ENCODE results near the gene ZNF532.
"Not testable (repeated sequence)": the region's sequence is repeated elsewhere in the genome, so short reads cannot be mapped to it uniquely, and the experiment has no call there.

ZNF532 gene

DNA sequence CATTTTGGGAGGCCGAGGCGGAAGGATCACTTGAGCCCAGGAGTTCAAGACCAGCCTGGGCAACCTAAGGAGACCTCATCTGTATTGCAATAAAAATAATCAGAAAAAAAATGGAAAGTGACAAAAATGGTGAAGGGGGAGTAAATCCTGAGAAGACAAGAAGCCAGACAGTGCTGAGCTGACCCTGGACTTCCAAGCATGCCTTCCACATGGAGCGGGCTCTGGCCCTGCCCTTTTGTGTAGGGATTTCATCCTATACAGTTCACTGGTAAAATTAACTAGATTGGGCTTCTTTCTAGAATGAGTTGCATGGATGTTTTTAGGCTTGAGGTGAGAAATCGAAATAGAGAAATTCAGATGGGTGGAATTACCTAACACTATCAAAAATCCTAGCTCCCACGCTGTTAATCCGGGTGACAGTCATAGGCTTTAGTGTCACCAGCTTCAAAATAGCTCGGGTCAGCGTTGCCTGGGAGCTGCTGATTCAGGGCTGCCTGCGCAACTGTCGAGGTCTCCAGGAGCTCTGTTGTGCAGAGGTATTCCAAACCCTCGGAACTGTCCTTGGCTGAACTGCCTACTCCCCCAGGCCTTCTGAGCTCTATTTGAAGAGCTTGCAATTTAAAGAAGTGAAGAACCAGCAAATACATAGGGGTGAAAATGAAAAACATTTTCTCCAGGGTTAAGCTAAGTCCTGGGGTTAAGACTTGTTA, 21.5 kb upstream of the ZNF532 start:
- Mint-ChIP-seq H3K36me3 (no peaks in the 10 kb centered on the region), H3K27me3 (no peaks in the 10 kb centered on the region), H3K4me3 (no peak overlapping the region)

GRCh38 chr18:58843688-58844035, 21.0 kb upstream of the ZNF532 start:
- no peaks in the 10 kb centered on the region for H3K27me3 Mint-ChIP-seq
- no peak overlapping the region for H3K27ac Mint-ChIP-seq
- no peak overlapping the region for H3K4me3 Mint-ChIP-seq
- no peak for DNase-seq (ENCODE audit: low spot score in 2 of 2)
- no peaks in the 10 kb centered on the region for H3K36me3 Mint-ChIP-seq
- ATAC-seq (ENCODE audit: low read depth) = no peak
- no peaks in the 10 kb centered on the region for H3K9me3 Mint-ChIP-seq
- H3K4me1 Mint-ChIP-seq = peaks cover 4% of the 10 kb centered on the region

More for the DNA sequence above, 21.5 kb upstream of the ZNF532 start:
- ATAC-seq (ENCODE audit: low read depth) = no peak
- peaks cover 4% of the 10 kb centered on the region for H3K4me1 Mint-ChIP-seq
- DNase-seq (ENCODE audit: low spot score in 2 of 2) = no peak
- no peak overlapping the region for H3K27ac Mint-ChIP-seq
- no peaks in the 10 kb centered on the region for H3K9me3 Mint-ChIP-seq

DNA sequence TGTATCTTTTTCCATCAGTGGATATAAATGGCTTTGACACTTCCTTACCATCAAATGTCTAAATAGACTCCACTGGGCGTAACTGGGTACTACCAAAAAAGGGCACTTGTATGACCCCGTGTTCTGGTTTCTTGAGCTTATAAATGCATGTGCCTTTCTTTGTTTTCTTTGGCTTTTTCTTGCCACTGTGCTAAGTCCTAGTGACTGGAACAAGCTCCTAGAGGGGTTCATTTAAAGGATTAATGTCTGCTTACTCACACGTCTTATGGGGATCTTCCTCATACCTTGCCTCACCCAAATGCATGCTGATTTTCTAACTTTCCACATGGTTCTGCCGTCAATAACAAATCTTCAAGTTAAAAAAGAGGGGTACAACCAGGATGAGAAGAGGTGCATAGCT, 19.8 kb upstream of the ZNF532 start:
- H3K27me3 Mint-ChIP-seq = no peaks in the 10 kb centered on the region
- peaks cover 4% of the 10 kb centered on the region for H3K4me1 Mint-ChIP-seq
- H3K9me3 Mint-ChIP-seq = no peaks in the 10 kb centered on the region
- no peak overlapping the region for H3K27ac Mint-ChIP-seq
- no peak overlapping the region for H3K4me3 Mint-ChIP-seq
- ATAC-seq (ENCODE audit: low read depth) (no peak), DNase-seq (ENCODE audit: low spot score in 2 of 2) (no peak)
- no peaks in the 10 kb centered on the region for H3K36me3 Mint-ChIP-seq

- Mint-ChIP-seq H3K4me3 (peak overlapping the region; percentile 21), H3K4me1 (peaks cover 8% of the 10 kb centered on the region), H3K9me3 (no peaks in the 10 kb centered on the region), H3K36me3 (no peaks in the 10 kb centered on the region), H3K27me3 (no peaks in the 10 kb centered on the region), H3K27ac (no peak overlapping the region)
- DNase-seq (ENCODE audit: low spot score in 2 of 2) = no peak
- ATAC-seq (ENCODE audit: low read depth) = no peak
Observed at GRCh38 chr18:58845928-58846724, 18.6 kb upstream of the ZNF532 start.

DNA sequence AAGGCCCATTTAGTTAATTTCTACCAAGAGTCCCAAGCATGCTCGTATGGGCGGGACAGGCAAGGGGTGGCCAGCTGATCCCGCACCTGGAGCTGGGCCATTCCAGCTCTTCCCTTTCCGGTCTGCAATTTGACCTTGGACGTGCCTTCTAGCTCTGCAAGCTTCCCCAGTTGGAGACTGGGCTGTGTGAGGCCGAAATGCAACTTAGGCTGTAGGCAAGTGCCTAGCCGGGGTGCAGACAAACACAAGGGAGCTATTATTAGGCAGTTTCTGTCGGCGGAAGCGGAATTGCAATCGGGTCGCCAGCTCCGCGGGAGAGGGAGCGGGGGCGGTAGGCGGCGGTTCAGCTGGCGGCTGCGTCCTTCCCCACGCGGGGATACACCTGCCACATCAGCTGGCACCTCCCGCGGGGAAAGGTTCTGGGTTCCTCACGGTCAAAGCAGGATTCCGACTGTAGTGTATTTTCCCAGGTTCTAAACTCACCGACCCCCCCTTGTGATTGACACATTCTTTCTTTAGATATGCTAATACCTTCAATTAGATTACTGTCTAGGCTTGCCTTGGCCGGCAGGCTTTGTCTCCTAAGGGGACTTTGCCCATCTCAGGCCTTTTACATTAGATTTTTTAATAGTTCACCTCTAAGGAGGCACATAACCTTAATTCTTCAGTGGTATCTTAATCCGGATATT, 17.1 kb upstream of the ZNF532 start:
- H3K36me3 Mint-ChIP-seq = no peaks in the 10 kb centered on the region
- DNase-seq (ENCODE audit: low spot score in 2 of 2) = peak; percentile 10 to 27
- no peaks in the 10 kb centered on the region for H3K27me3 Mint-ChIP-seq
- no peaks in the 10 kb centered on the region for H3K9me3 Mint-ChIP-seq
- H3K4me3 Mint-ChIP-seq = peak overlapping the region; percentile 85
- ATAC-seq (ENCODE audit: low read depth) = peak; percentile 67
- H3K4me1 Mint-ChIP-seq = peaks cover 8% of the 10 kb centered on the region
- H3K27ac Mint-ChIP-seq = no peak overlapping the region

DNA sequence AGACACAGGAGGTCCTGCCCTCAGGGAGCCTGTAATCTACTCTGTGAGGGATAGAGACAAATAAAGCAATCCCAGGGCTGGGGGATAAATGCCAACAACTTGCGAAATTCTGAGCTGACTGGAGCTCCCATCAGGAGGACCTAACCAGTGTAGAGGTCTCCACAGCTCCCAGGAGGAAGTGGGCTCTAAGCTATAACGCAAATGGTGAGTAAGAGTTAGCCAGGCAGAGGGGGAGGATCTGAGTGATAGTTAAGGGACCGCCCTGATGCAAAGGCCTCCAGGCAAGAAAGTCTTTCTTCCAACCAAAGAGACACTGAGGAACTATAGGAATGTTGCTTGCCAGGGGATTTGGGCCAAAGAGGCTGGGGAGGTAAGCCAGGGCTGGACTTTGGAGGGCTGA, 16.0 kb upstream of the ZNF532 start:
- no peak overlapping the region for H3K27ac Mint-ChIP-seq
- H3K4me3 Mint-ChIP-seq = no peak overlapping the region
- ATAC-seq (ENCODE audit: low read depth) (no peak), DNase-seq (ENCODE audit: low spot score in 2 of 2) (no peak)
- peaks cover 11% of the 10 kb centered on the region for H3K4me1 Mint-ChIP-seq
- no peaks in the 10 kb centered on the region for H3K9me3 Mint-ChIP-seq
- H3K36me3 Mint-ChIP-seq = no peaks in the 10 kb centered on the region
- peaks cover 1% of the 10 kb centered on the region for H3K27me3 Mint-ChIP-seq

DNA sequence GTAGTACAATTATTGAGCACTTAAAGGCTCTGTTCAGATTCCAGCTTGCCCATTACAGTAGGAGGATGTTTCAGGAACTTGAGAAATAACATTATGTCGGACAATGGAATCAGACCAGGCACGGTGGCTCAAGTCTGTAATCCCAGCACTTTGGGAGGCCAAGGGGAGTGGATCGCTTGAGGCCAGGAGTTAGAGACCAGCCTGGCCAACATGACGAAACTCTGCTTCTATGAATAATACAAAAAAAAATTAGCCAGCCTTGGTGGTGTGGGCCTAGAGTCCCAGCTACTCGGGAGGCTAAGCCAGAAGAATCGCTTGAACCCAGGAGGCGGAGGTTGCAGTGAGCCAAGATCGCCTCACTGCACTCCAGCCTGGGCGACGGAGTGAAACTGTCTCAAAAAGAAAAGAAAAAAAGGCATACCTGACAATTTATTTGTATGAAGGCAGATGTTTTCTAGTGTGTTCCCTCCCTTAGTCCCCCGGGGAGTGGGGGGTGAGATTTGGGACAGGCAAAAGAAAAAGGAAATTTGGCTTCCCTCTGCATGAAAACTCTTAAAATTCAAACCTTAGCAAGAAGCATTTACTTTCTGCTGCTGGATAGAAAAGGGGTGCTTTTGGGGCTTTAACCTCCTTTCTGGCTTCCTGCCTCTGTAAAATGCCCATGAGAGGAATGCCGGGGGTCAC, 13.7 kb upstream of the ZNF532 start:
- no peak for ATAC-seq (ENCODE audit: low read depth)
- Mint-ChIP-seq H3K4me3 (no peak overlapping the region), H3K9me3 (no peaks in the 10 kb centered on the region), H3K27me3 (peaks cover 1% of the 10 kb centered on the region), H3K4me1 (peaks cover 11% of the 10 kb centered on the region), H3K27ac (peak overlapping the region; percentile 12), H3K36me3 (no peaks in the 10 kb centered on the region)
- no peak for DNase-seq (ENCODE audit: low spot score in 2 of 2)

DNA sequence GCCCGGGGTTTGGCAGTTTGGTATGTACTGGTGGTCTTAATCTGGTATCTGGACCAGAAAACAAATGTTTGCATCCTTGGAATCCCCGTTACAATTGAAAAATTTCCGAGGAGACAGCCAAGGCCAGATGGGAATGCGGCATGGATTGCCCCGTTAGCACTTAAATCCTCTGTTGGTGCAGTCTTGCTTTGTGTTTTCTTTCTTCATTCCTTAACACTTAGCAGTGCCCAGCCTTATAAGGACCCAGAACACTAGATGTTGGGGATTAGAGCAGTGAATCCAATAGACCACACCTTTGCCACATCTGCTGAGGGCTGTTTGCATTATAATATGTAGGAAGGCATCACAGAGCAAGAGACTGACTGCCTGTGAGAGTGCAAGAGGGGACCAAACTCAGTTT, 12.8 kb upstream of the ZNF532 start:
- no peaks in the 10 kb centered on the region for H3K9me3 Mint-ChIP-seq
- H3K4me1 Mint-ChIP-seq = peaks cover 11% of the 10 kb centered on the region
- peaks cover 1% of the 10 kb centered on the region for H3K27me3 Mint-ChIP-seq
- DNase-seq (ENCODE audit: low spot score in 2 of 2) (no peak), ATAC-seq (ENCODE audit: low read depth) (no peak)
- no peaks in the 10 kb centered on the region for H3K36me3 Mint-ChIP-seq
- H3K4me3 Mint-ChIP-seq = no peak overlapping the region
- no peak overlapping the region for H3K27ac Mint-ChIP-seq

DNA sequence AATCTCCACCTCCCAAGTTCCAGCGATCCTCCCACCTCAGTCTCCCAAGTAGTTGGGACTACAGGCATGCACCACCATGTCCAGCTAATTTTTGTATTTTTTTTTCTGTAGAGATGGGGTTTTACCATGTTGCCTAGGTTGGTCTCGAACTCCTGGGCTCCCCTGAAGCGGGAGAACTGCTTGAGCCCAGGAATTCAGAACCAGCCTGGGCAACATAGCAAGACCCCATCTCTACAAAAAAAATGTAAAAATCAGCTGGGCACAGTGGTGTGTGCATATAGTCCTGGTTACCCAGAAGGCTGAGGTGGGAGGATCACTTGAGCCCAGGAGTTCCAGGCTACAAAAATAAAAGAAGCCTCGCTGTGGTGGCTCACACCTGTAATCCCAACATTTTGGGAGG, 12.0 kb upstream of the ZNF532 start:
- no peak overlapping the region for H3K4me3 Mint-ChIP-seq
- H3K27me3 Mint-ChIP-seq = peaks cover 1% of the 10 kb centered on the region
- H3K27ac Mint-ChIP-seq = no peak overlapping the region
- H3K9me3 Mint-ChIP-seq = no peaks in the 10 kb centered on the region
- ATAC-seq (ENCODE audit: low read depth) (no peak), DNase-seq (ENCODE audit: low spot score in 2 of 2) (no peak)
- peaks cover 7% of the 10 kb centered on the region for H3K4me1 Mint-ChIP-seq
- no peaks in the 10 kb centered on the region for H3K36me3 Mint-ChIP-seq

- Mint-ChIP-seq H3K9me3 (no peaks in the 10 kb centered on the region), H3K27me3 (peaks cover 1% of the 10 kb centered on the region), H3K27ac (no peak overlapping the region), H3K4me1 (peaks cover 11% of the 10 kb centered on the region), H3K36me3 (no peaks in the 10 kb centered on the region), H3K4me3 (no peak overlapping the region)
- no peak for DNase-seq (ENCODE audit: low spot score in 2 of 2)
- no peak for ATAC-seq (ENCODE audit: low read depth)
Observed at GRCh38 chr18:58853561-58853960, 11.1 kb upstream of the ZNF532 start.

DNA sequence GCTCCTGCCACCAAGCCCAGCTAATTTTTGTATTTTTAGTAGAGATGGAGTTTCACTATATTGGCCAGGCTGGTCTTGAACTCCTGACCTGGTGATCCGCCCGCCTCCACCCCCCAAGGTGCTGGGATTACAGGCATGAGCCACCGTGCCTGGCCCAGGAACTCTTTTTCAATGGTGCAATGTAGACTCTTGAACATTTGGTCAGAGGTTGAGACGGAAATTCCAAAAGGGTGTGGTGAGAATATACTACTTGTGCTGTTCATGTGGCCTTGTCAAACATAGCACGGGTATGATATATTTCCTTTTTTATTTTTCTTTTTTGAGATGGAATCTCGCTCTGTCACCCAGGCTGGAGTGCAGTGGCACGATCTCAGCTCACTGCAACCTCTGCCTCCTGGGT, 9.2 kb upstream of the ZNF532 start:
- H3K9me3 Mint-ChIP-seq; H3K36me3 Mint-ChIP-seq; H3K4me3 Mint-ChIP-seq; H3K27me3 Mint-ChIP-seq; DNase-seq (ENCODE audit: low spot score in 2 of 2); ATAC-seq (ENCODE audit: low read depth); H3K27ac Mint-ChIP-seq: not testable (repeated sequence)
- H3K4me1 Mint-ChIP-seq = peaks cover 12% of the 10 kb centered on the region

GRCh38 chr18:58856881-58857280, 7.8 kb upstream of the ZNF532 start:
- peaks cover 1% of the 10 kb centered on the region for H3K27me3 Mint-ChIP-seq
- DNase-seq (ENCODE audit: low spot score in 2 of 2) (no peak), ATAC-seq (ENCODE audit: low read depth) (no peak)

DNA sequence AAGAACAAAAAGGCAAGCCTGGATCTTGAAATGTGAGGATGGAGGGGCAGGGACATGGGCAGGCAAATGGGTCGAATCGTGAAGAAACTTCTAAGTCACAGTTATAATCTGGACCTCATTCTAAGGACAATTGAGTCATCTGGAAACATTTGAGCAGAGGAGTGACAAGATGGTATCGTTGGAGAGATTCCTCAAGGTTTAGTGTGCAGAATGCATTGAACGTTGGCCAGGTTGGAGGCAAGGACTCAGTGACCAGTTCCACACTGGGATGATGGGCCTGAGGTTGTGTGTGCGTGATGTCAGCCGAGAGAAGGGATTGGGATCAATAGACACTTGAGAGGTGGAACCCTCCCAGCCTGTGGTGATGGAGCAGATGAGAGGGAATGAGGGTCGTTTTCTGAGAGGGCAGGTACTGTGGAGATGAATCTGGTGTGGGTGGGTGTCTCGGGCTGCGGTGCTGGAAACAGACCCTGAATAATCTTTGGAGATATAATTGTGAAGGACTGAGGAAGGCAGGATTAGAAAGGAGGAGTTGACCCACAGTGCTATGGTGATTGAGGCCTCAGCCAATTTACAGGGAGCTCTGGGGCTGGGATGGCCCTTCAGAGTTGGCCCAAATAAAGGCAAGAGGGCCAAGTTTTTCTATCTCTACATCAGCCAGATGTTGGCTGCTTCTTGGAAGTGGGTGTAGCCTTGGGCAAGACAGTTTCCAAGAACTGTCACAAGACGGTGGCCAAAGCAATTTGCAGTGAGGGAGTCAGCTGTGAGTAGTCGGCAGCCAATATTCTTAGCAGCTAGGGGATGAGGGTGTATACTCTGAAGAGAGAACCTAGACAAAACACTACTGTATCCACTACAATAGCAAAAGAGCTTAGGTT, 5.8 kb upstream of the ZNF532 start:
- no peak overlapping the region for H3K27ac Mint-ChIP-seq
- no peak for DNase-seq (ENCODE audit: low spot score in 2 of 2)
- H3K27me3 Mint-ChIP-seq = no peaks in the 10 kb centered on the region
- H3K4me1 Mint-ChIP-seq = peaks cover 15% of the 10 kb centered on the region
- H3K9me3 Mint-ChIP-seq = no peaks in the 10 kb centered on the region
- no peak for ATAC-seq (ENCODE audit: low read depth)
- no peak overlapping the region for H3K4me3 Mint-ChIP-seq
- no peaks in the 10 kb centered on the region for H3K36me3 Mint-ChIP-seq

More at GRCh38 chr18:58856881-58857280, 7.8 kb upstream of the ZNF532 start:
- Mint-ChIP-seq H3K36me3 (no peaks in the 10 kb centered on the region), H3K4me3 (no peak overlapping the region), H3K27ac (no peak overlapping the region), H3K4me1 (peaks cover 10% of the 10 kb centered on the region), H3K9me3 (no peaks in the 10 kb centered on the region)

Measured in memory B cell (primary cell).